ENCODE data around the gene MAPK1IP1L. TPM values are rescaled to one million over a fixed set of nuclear protein-coding genes. Genes with fewer than 3 reads are reported as not detected.

MAPK1IP1L gene
- total RNA-seq, 3 donors from 2014 or later = 67.7 to 72.7 (median 69.7) TPM

- Histone ChIP-seq H3K36me3 (ENCODE audit: low read depth) (no peaks in the 10 kb centered on the region), H3K4me3 (no peak overlapping the region), H3K4me1 (ENCODE audit: low read depth) (peaks cover 33% of the 10 kb centered on the region), H3K9me3 (no peaks in the 10 kb centered on the region)
- ATAC-seq = no peak
- no peak for TF ChIP-seq CTCF (IDR thresholded peaks at IDR 0.05)
- intact Hi-C loops (cut with DNase I, micrococcal nuclease) = loop anchor here in 1 of 2 donors (10.0 kb wide), 1 partner anchor 60 kb away; no protein-coding TSS in a partner anchor
- DNase-seq = no peak
These were observed 43.1 kb downstream of the MAPK1IP1L start for GRCh38 chr14:55094292-55095157.

GRCh38 chr14:55097881-55098560 lies 46.6 kb downstream of the MAPK1IP1L start:
- ATAC-seq (peak; percentile 54), DNase-seq (peak in 1 of 3 donors; percentile 69)
- peaks cover 33% of the 10 kb centered on the region for H3K4me1 ChIP-seq (ENCODE audit: low read depth)
- intact Hi-C loops (cut with DNase I, micrococcal nuclease) = loop anchor here in 1 of 2 donors (10.0 kb wide), 1 partner anchor 57 kb away; no protein-coding TSS in a partner anchor
- no peak overlapping the region for H3K4me3 ChIP-seq
- no peaks in the 10 kb centered on the region for H3K36me3 ChIP-seq (ENCODE audit: low read depth)
- TF ChIP-seq CTCF (IDR thresholded peaks at IDR 0.05) = no peak
- H3K9me3 ChIP-seq = no peaks in the 10 kb centered on the region

GRCh38 chr14:55098561-55098898 lies 47.1 kb downstream of the MAPK1IP1L start:
- intact Hi-C loops (cut with DNase I, micrococcal nuclease) = loop anchor here in 1 of 2 donors (10.0 kb wide), 1 partner anchor 56 kb away; no protein-coding TSS in a partner anchor
- H3K4me3 ChIP-seq = no peak overlapping the region
- TF ChIP-seq CTCF (IDR thresholded peaks at IDR 0.05) = no peak
- DNase-seq = no peak
- H3K4me1 ChIP-seq (ENCODE audit: low read depth) = peaks cover 37% of the 10 kb centered on the region
- H3K36me3 ChIP-seq (ENCODE audit: low read depth) = no peaks in the 10 kb centered on the region
- ATAC-seq = no peak
- no peaks in the 10 kb centered on the region for H3K9me3 ChIP-seq

GRCh38 chr14:55099756-55100155 lies 48.3 kb downstream of the MAPK1IP1L start:
- Histone ChIP-seq H3K9me3 (no peaks in the 10 kb centered on the region), H3K4me1 (ENCODE audit: low read depth) (peaks cover 48% of the 10 kb centered on the region), H3K36me3 (ENCODE audit: low read depth) (no peaks in the 10 kb centered on the region), H3K4me3 (no peak overlapping the region)
- no peak for TF ChIP-seq CTCF (IDR thresholded peaks at IDR 0.05)
- ATAC-seq = no peak
- DNase-seq = no peak
- intact Hi-C loops (cut with DNase I, micrococcal nuclease) = loop anchor here in 1 of 2 donors (10.0 kb wide), 1 partner anchor 55 kb away; no protein-coding TSS in a partner anchor

- DNase-seq (no peak), ATAC-seq (no peak)
- Histone ChIP-seq H3K9me3 (no peaks in the 10 kb centered on the region), H3K36me3 (ENCODE audit: low read depth) (no peaks in the 10 kb centered on the region), H3K4me1 (ENCODE audit: low read depth) (peaks cover 52% of the 10 kb centered on the region), H3K4me3 (no peak overlapping the region)
- intact Hi-C loops (cut with DNase I, micrococcal nuclease) = no loop called here
- TF ChIP-seq CTCF (IDR thresholded peaks at IDR 0.05) = no peak
These were observed 50.3 kb downstream of the MAPK1IP1L start for GRCh38 chr14:55101698-55102097.
